Kidney epithelial cell (primary cell): ENCODE measurements around the gene SLC15A3. TPM values are rescaled to one million over a fixed set of nuclear protein-coding genes. Genes with fewer than 3 reads are reported as not detected.

Experiments
- DNase-seq: peaks from one replicate; pipeline ENCODE4 v3.0.0-alpha.2; 2010; ENCODE audit warnings: low read depth
- H3K27me3 ChIP-seq: 2 replicates; pipeline ENCODE4 v1.6.0; 2011; ENCODE audit warnings: low read length; ENCODE audit not compliant: control insufficient read depth, insufficient read depth
- H3K36me3 ChIP-seq: 2 replicates; pipeline ENCODE4 v1.5.1; 2011; ENCODE audit warnings: low read length; ENCODE audit not compliant: control insufficient read depth, insufficient read depth
- H3K4me3 ChIP-seq: 2 replicates; pipeline ENCODE4 v1.5.1; 2011; ENCODE audit warnings: low read depth, mild to moderate bottlenecking, control low read depth, low read length
- CTCF ChIP-seq: IDR thresholded peaks from 2 replicates; pipeline ENCODE4 v1.5.1; 2011; ENCODE audit warnings: mild to moderate bottlenecking, moderate library complexity, low read length, control low read depth, inconsistent platforms; ENCODE audit not compliant: insufficient read depth, poor library complexity, severe bottlenecking
- total RNA-seq: library from RNA; depleted of rRNA; stranded (reverse); fragments of >200 nt; gene quantifications from 2 replicates; pipeline ENCODE4 v1.2.3, GENCODE V29; 2015

The SLC15A3 gene
- total RNA-seq, 1 donor from 2014 or later, result 2.4 TPM

DNA sequence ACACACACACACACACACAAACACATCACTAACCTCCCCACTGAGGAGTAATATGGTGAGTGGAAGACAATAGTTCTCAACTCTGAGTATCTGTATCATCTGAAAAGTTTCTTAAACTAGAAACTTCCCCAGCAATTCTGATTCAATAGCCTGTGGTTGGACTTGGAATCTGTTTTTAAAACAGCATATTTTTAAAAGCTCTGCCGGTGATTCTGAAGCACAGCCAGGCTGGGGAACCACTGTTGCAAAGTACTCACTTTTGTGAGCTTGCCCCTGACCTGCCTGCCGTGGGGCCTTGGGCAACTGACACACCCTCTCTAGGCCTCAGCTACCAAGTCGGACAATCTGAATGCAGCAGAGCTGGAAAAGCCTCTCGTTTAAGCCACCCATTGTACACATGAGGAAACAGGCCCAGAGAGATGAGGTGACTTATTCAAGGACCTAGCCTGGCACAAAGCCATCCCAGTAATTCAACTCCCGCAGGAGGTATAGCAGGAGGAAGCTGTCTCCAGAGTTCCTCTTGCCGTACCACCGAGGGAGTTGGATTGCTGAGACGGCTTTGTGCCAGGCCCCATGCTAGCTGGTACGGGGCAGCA, 8.9 kb downstream of the SLC15A3 start:
- no peak for TF ChIP-seq CTCF
- DNase-seq, result no peak
- no peak overlapping the region for H3K4me3 ChIP-seq
- H3K36me3 ChIP-seq, result no peaks in the 10 kb centered on the region
- no peaks in the 10 kb centered on the region for H3K27me3 ChIP-seq

DNA sequence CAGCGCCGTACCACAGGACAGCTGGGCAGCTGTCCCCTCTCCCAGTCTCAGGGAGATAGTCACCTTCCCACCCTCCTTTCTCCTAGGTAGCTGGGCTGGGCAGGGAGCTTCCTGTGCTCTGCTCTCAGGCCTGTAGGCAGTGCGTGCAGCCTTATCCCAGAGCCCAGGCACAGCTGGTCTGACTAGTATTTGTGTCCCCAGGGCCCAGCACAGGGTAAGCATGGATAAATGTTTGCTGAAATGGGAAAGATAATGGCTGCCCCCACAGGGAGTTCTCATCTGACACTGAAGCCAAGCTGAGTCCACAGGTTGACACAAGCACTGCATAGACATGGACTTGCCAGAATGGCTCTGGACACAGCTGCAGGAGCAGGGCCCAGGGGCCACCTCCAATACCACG, 9.8 kb downstream of the SLC15A3 start:
- Histone ChIP-seq H3K36me3 (no peaks in the 10 kb centered on the region), H3K4me3 (no peak overlapping the region), H3K27me3 (no peaks in the 10 kb centered on the region)
- TF ChIP-seq CTCF, result no peak
- DNase-seq, result no peak

GRCh38 chr11:60941371-60942119, 10.4 kb downstream of the SLC15A3 start:
- Histone ChIP-seq H3K27me3 (no peaks in the 10 kb centered on the region), H3K36me3 (no peaks in the 10 kb centered on the region), H3K4me3 (no peak overlapping the region)
- TF ChIP-seq CTCF, result no peak
- DNase-seq, result no peak

DNA sequence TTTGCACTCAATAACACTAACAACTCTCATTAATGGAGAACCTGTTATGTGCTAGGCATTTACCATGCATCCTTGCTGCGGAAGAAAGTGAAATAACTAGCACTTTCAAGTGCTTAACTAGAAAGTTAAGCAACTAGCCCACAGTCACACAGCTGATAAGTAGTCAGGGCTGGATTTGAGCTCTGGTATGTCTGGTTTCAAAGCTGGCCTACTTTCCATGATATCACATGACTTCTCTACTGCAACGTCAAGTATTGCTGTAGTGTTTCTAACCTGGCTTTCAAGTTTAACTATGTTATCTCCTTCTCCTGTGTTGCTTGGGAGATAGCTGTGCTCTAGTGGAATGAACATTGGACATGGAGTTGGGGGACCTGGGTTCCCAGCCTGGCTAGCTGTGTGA, 12.1 kb downstream of the SLC15A3 start:
- no peaks in the 10 kb centered on the region for H3K27me3 ChIP-seq
- H3K4me3 ChIP-seq, result no peak overlapping the region
- DNase-seq, result no peak
- H3K36me3 ChIP-seq, result no peaks in the 10 kb centered on the region
- no peak for TF ChIP-seq CTCF

DNA sequence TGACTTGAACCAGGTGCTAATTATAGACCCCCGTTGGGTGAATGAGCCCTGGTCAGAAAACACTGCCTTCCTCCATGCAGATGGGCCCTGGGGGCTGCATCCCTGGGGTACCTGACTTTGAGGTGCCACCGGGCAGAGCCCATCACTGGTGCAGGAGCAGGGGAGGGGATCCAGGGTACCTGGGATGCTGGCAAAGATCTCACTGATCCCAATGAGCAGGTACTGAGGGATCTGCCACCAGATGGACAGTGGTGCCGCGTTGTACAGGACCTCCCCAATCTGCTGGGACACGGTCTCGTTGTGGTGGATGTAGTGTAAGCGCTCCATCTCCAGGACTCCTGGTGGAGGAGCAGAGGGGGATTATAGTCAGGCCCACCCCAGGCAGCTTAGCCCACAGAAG, 12.7 kb downstream of the SLC15A3 start:
- no peak for TF ChIP-seq CTCF
- DNase-seq, result no peak
- Histone ChIP-seq H3K36me3 (no peaks in the 10 kb centered on the region), H3K4me3 (no peak overlapping the region), H3K27me3 (no peaks in the 10 kb centered on the region)

DNA sequence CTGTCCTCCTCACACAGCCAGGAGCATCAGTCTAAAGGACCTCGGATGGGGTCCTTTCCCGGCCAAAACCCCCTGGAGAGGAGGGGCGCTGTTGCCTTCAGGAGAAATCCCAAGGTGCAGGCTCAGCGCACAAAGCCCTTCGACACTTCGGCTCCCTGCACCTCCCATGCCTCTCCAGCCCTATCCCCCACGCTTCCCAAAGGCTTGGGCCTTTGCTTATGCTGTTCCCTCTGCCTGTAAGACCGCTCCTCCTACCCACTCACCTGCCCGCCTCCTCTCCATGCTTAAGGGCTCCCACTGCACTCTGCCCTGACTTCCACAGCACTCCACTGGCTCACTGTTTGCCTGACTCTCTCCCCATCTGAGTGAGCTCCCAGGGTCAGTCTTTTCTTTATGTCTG, 13.5 kb downstream of the SLC15A3 start:
- Histone ChIP-seq H3K36me3 (no peaks in the 10 kb centered on the region), H3K4me3 (no peak overlapping the region), H3K27me3 (no peaks in the 10 kb centered on the region)
- no peak for TF ChIP-seq CTCF
- DNase-seq, result no peak
